NCI-H1417 treated with DMSO at 0.1 percent for 48 hours (cell line): ENCODE measurements around the gene METTL26.

Experiments used
- DNase-seq: peaks from one replicate; lab custom pipeline; 2025; lab: John Stamatoyannopoulos, UW

Gene METTL26

DNA sequence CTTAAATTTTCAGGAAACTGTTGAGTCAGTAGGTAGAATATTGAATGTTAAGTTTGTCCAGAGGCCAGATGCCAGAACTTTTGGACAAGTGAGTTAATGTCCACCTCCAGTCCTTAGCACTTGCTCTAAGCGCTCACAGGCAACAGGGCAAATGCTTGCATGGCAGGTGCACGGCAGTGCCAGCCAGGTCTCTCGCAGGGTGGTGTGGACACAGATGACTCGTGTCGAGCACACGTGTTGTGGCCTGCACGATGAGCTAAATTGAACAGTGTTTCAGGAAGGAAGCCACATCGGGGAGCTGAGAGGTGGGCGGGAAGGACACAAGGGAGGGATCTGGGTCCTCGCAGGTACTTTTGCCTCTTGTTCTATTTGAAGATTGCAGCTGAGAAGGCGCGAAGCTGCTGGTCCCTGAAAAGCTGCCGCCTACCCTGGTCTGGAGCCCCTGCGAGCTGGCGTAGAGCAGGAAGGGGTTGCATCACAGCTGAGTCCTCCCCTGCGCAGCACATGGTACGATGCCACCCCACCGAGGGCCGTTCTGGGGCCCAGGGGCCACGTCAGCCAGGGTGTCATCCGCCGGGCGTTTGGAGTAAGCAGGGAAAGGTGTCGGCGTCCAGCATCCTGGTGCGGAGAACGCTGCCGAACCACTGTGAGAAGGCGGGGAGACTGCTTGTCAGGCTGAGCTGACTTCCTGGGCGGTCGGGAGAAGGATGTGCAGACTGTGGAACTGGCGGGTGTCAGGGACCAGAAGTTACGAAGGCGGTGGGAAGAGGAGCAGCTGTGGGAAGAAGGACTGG lies 40.0 kb downstream of the METTL26 start:
- DNase-seq: no peak

DNA sequence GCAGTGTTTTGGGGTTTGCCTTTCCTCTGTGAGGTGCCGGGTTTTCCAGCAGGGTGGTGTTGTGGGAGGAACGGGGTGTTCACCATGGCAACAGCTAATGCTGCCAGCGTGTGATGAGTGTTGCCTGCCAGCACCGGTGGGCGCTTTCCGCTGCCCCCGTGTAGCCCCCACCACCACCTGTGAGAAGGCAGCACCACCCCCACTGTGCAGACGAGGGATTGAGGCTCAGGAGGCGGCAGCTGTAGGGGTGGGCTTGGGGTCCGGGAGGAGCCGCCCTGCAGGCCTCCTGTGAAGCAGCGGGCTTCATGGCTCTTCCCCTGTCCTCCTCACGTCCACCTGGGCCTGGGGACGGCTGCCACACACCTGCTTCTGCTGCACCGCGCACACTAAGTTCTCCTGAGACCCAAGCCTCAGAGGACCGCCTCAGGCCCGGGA lies 41.0 kb downstream of the METTL26 start:
- DNase-seq: no peak

DNA sequence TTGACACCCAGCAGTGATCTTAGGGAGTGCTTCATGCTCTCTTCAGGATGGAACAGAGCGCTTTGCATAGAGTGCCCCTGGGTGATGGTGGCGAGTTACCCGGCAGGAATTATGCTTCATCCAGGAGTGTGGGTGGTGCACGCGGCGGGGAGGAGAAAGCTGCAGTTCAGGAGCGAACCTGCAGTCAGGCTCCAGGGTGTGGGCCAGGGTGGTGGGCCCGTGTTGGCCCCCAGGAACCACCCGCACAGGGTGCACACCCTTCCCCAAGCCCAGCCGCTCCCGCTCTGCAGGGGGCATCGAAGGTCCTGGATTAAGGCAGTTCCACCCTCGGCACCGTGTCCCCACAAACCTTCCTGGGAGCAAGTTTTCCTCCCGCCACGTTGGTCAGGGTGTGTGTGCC lies 42.3 kb downstream of the METTL26 start:
- no peak for DNase-seq

DNA sequence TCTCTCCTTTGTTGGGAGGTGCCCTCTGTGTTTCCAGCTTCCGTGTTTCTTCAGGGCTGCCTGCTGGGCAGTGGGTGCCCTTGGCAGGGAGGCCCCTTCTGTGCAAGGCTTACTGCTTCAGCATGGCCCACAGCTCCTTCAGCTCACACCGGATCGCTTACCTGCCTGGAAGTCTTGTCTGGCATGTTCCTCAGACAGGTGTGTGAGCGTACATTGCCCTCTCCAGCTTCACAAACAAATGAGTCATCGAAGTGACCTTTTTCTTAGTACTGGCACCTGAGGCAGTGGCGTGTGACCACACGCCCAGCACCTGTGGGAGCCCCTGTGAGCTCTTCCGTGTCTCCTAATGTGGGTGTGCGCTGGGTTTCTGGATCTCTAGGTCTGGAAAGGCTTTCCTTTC lies 42.7 kb downstream of the METTL26 start:
- no peak for DNase-seq

DNA sequence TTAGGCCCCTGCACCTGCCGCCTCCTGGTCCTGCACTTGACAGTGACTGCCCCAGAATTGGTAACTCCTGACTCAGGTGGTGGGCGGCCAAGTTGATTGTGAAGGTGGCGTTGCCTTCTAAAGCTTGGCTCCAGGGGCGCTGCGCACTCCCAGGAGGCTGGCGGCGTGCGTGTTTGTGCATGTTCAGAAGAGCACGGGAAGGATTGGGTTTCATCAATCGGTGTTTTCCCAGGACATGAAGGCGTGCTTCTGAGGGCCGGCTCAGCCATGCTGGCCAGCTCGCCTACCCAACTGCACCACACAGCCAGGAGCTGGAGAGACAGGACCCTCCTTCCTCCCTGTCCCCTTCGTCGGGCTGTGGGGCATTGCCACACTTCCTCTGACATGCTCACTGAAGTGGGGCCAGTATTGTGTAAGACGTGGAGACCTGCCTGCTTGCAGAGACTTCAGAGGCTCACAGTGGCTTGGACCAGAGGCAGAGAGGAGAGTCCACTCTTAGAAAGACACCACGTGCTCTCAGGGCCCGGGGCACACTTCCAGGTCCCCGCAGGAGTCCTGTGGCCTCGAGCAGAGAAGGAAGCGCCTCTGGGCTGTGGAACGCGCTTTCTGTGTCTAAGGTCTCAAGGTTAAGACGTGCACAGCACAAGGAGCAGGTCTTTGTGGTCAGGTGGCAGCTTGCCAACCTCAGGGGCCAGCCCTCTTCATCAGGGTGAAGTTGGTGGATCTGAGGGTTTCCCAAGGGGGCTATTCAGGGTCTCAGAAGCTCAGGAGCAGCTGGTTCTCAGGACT lies 43.4 kb downstream of the METTL26 start:
- peak; percentile 9 for DNase-seq

DNA sequence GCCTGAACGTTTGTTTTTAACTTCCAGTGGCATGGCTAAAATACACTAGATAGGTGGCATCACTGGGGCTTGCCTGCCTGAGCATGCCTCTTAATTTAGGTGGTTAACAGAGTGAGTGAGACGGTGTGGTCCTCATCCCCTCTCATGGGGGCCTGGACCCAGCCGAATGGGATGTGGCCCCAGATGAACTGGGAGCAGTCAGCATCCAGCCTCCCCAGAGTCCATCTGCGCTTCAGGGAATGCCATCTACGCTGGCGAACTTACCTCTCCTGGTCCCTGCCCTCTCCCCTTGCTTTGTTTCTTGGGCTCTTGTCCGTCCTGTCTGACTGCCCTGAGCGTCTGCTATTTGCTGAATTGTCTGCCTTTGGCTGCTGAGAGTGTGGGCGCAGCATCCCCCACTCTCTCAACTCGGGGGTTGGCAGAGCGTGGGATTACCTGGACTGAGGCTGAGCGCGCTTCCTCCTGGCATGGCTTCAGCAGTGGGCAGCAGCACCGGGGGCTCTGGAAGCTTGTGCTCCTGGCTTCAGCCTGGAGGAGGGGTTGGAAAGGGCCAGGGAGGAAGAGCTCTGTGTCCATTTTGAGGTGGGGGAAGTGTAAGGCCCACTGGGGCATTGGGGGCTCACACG lies 44.1 kb downstream of the METTL26 start:
- no peak for DNase-seq

DNA sequence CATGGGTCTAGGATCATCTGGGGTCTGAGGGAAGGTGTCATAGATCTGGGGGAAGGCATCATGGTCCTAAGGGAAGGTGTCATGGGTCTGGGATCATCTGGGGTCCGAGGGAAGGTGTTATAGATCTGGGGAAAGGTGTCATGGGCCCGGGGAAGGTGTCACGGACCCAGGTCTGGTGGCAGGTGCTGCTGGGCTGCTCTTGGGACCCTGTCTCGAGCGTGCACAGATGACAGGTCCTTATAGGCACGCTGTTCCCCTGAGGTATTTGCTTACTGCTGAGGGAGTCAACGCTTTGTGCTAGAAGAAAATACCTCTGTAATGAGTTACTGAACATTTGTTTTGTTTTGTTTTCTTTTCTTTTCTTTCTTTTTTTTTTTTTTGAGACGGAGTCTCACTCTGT lies 44.9 kb downstream of the METTL26 start:
- no peak for DNase-seq

DNA sequence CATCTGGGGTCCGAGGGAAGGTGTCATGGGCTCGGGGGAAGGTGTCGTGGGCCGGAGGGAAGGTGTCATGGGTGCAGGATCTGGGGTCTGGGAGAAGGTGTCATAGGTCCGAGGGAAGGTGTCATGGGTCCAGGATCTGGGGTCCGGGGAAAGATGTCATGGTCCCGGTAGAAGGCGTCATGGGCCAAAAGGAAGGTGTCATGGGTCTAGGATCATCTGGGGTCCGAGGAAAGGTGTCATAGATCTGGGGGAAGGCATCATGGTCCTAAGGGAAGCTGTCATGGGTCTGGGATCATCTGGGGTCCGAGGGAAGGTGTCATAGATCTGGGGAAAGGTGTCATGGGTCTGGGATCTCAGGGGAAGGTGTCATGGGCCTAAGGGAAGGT lies 45.3 kb downstream of the METTL26 start:
- DNase-seq: no peak

DNA sequence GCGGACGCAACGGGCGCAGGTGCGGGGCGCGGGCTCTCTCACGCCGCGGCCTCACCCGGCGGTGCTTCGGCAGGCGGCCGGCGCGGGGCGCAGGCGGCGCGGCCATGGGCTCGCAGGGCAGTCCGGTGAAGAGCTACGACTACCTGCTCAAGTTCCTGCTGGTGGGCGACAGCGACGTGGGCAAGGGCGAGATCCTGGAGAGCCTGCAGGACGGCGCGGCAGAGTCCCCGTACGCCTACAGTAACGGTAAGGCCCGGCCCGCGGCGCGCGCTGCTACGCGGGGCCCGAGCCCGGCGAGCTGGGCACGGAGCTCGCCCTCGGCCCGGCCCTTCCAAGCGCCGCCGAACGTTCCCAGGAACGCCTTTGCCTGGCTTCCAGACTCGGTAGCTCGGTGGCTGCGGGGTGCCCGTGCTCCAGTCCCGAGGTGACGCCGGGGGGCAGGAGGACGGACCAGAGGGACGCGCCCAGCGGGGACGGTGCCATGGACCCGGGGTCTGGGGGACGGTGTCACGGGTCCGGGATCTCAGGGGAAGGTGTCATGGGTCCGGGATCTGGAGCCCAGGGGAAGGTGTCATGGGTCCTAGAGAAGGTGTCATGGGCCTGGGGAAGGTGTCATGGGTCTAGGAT lies 45.8 kb downstream of the METTL26 start:
- no peak for DNase-seq

DNA sequence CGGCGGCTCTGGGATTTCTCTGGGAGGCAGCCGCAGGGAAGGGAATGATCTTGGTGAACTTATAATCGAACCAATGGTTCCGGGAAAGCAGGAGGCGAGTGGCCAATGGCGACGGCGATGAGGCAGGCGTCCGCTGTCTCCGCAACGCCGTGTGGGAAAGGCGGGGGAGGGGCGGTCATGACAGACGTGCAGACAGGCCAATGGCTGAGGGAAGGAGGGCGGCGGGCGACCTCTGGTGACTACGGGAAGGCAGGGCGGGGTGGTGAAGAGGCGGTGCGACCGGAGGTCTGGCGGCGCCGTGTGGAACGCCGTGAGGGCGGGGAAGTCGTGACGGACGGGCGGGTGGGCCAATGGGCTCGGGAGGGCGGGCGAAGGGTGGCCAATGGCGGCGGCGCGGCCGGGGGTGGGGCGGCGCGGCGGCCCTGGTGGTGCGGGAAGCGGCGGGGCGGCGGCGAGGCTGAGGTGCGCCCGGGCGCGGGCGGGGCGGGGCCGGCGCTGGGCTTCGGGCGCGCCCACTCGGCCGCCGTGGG lies 46.4 kb downstream of the METTL26 start, which contains the start of gene RAB40C:
TSS of gene RAB40C (plus strand) at position 409 of the 530 bp plus-strand sequence. CDS start 226 bp downstream, outside the sequence.
- DNase-seq: peak; percentile 72

DNA sequence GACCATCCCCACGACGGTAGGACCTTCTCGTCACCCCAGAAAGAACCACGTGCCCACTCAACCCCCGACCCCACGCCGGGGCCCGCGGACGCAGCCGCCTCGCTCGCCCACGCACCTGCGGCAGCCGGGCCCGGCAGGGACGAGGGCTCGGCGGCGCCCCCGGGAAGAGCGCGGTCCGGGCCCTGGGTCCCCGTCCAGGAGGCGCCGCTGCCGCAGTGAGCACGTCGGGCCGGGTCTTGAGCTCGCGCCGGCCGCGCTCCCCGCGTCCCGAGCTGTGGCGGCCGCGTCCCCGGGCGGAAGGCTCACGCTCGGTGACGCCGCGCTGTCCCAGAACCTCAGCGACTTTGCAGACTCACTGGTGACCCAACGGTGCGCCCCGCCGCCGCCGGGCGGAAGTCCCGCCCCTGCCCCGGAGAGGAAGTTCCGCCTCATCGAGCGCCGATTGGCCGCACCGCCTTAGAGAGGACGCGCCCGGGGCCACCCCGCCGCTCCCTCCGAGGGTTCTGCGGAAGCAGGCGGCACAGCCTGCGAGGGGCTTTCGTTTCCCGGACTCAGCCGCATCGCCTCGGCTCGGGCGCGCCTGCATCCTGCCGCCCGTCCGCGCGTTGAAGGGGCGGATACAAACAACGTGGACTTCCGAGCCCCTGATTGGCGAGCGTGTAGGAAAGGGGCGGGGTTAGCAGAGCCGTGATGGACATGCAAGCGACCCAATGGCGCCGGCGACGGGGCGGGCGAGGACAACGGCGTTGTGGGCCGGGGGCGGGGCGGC lies 47.0 kb downstream of the METTL26 start:
- DNase-seq: peak; percentile 78

DNA sequence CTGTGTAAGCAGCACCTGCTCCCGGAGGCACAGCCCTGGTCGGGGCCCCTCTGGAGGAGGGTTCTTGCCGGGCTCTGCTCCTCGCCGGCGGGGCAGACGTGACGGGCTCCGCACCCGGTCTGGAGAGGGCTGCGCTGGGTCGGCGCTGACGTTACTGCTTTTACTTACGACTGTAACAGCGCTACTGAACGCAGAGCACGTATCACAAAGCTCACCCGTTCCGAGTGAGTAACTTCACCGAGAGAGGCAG lies 47.5 kb downstream of the METTL26 start:
- no peak for DNase-seq

DNA sequence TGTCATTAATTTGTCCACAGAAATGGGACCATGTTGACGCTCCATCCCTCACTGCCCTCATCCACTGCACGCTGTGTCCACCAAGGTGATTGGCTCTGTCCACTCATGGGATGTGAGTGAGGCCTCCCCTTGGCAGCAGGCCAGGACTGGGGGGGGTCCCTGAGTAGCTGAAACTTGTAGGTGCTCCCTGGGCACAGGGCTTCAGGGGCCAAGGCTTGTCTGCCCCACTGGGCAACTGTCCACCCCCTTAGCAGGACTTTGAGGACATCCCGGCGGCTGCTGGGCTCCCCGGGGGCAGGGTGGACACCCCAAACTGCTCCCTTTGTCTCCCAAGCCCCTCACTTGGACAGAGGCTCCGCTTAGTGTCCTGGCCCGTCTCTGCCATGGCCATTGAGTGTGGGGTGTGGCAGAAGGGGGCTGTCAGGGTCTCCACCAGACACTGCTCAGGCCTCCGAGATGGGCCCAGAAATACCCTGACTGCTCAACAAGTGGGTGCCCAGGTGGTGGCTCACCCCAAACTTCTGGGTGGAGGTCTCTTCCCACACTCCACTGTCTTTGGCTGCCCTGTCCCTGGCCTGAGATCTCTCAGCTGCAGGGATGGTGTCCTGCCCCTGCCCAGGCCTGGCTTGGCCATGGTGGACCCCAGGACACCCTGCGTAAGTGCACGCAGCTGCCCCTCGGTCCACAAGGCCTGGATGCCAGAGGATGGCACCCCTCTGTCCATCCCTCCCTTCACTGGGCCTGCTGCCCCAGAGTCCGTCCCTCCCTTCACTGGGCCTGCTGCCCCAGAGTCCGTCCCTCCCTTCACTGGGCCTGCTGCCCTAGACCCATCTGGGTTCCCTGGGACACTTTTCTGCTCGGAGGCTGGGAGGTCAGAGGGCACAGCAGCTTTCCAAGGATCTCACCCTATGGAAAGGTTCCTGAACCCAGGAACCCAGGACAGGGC lies 49.2 kb downstream of the METTL26 start:
- no peak for DNase-seq

DNA sequence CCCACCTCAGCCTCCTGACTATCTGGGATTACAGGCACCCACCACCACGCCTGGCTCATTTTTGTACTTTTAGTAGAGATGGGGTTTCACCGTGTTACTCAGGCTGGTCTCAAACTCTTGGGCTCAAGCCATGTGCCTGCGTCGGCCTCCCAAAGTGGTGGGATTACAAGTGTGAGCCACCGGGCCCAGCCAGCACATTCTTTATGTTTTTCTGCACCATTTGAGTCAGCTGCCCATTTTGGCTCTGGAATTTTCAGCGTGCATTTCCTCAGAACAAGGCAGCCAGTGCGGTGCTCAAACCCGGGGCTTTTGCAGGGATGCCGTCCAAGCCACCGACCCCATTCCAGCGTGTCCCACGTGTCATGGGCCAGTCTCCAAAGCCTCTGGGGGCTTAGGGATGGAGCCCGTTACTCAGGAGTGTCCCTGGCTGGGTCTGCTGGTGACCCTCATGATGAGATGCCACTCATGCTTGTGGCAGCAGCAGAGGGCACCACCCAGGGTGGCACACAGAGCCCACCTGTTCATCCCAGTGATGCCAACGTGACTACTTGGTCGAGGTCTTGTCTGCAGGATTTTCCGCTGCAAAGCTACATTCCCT lies 50.0 kb downstream of the METTL26 start:
- no peak for DNase-seq

DNA sequence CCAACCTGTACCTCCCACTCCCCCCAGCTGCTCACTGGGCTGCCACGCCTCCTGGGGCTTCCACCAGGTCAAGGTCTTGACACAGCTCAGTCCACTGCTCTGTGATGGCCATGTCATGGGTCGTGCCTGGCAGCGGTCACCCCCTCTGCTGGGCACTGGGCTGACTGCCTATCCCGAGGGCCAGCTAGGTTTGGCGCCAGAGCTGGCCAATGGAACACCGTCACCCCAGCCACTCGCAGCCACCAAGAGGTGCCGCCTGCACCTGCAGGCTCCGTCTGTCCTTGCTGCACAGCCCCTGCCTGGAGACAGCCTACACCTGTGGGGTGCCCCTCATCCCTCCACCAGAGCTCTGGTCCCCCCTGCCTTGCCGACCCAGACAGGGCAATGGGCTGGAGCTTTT lies 50.8 kb downstream of the METTL26 start:
- DNase-seq: no peak
